Nasal cavity respiratory epithelium epithelial cell of viscerocranial mucosa (primary cell): ENCODE data around the gene ZNF469. TPM values are rescaled to one million over a fixed set of nuclear protein-coding genes. Genes with fewer than 3 reads are reported as not detected.

ENCODE experiments used
- total RNA-seq: library from RNA; depleted of rRNA; stranded (reverse); fragments of >200 nt; gene quantifications from 2 replicates; pipeline ENCODE4 v1.2.3, GENCODE V29; 2014

The ZNF469 gene, protein sequence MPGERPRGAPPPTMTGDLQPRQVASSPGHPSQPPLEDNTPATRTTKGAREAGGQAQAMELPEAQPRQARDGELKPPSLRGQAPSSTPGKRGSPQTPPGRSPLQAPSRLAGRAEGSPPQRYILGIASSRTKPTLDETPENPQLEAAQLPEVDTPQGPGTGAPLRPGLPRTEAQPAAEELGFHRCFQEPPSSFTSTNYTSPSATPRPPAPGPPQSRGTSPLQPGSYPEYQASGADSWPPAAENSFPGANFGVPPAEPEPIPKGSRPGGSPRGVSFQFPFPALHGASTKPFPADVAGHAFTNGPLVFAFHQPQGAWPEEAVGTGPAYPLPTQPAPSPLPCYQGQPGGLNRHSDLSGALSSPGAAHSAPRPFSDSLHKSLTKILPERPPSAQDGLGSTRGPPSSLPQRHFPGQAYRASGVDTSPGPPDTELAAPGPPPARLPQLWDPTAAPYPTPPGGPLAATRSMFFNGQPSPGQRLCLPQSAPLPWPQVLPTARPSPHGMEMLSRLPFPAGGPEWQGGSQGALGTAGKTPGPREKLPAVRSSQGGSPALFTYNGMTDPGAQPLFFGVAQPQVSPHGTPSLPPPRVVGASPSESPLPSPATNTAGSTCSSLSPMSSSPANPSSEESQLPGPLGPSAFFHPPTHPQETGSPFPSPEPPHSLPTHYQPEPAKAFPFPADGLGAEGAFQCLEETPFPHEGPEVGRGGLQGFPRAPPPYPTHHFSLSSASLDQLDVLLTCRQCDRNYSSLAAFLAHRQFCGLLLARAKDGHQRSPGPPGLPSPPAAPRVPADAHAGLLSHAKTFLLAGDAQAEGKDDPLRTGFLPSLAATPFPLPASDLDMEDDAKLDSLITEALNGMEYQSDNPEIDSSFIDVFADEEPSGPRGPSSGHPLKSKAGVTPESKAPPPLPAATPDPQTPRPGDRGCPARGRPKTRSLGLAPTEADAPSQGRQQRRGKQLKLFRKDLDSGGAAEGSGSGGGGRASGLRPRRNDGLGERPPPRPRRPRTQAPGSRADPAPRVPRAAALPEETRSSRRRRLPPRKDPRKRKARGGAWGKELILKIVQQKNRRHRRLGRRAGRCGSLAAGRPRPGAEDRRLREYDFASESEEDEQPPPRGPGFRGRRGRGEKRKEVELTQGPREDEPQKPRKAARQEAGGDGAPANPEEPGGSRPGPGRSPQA (N-terminal part only)
- under 0.01 and 1.9 TPM in 2 replicates for total RNA-seq

DNA sequence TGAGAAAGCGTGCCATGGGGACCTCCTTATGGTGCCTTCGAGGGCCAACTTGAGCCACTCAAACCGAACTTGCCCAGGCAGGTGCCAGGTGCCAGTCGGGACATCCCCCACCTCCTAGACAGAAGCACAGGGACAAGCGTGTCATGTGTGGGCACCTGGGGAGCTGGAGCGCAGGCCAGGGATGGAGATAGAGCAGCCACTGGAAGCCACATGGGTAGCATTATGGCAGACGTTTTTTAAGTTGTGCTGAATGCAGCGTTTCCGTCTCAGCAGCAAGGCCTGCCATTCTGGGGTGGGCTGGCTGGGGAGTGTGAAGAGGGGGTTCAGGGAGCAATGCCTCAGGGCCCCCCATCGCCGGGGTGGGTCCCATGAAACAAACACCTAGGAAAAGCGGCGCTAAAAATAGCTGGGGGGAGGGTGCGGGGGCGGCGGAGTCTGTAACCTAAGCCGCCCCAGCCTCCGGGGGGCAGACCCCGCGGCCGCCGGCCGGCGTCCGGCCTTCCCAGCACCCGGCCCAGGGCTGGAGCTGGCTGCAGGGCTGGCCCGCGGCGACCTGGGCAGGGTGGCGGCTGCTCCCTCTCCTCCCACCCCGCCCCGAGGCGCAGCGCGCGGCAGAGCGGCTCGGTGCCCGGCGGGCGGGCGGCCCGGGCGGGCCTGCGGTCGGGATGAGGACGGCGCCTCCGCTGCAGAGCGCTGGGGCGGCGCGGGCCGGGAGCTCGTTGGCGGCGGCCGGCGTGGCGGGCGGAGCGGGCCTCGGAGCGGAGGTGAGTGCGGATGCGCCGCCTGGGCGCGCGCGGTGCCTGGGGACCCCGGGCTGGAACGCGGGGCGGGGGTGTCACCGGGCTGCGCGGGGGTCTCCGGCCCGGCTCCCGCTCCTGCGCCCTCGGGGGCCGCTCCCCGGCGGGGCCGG lies at the start of gene ZNF469:
Gene ZNF469 (plus strand): TSS at position 469 of the 910 bp plus-strand sequence. CDS start 44,512 bp downstream, outside the sequence.

Other genes with a start within 250 kb of the ZNF469 start
- 1.7 and 2.8 TPM in 2 replicates for gene ZFPM1, start 70.3 kb downstream of the ZNF469 start, total RNA-seq
- gene ZC3H18, start 187.4 kb downstream of the ZNF469 start, total RNA-seq, result 15.4 and 23.5 TPM in 2 replicates